ENCODE measurements around the gene PSMB1.
"Not testable (repeated sequence)": the region's sequence is repeated elsewhere in the genome, so short reads cannot be mapped to it uniquely, and the experiment has no call there.

Gene PSMB1

GRCh38 chr6:170535004-170535403 is 18.1 kb downstream of the PSMB1 start:
- DNase-seq (ENCODE audit: low read depth), result no peak

GRCh38 chr6:170533792-170534191 is 19.3 kb downstream of the PSMB1 start:
- DNase-seq (ENCODE audit: low read depth), result no peak

DNA sequence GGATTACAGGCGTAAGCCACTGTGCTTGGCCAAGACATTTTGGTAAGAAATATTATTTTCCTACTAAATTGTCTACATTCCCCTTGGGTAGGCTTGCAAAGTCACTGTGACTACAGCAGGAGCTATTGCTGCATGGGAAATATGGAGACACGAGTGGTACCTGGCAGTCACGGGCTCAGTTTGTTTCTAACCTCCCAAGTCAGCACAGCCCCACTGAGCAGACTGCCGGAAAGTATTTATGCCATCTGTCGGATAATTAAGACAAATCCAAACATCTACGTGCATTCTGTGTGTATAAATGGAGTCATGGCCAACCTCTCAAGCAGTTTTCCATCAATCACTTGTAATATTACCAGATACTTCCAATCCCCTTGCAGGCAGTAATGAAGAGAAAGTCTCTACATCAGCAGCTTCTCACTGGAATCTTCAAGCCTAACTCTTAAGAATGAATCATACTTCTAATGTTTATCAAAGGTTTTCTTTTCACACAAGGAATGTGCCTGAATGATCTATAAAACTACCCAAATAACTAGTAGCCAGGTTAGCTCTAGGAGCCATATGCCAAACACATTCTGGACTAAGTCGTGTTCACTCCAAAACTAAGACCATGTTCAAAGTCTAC is 20.1 kb downstream of the PSMB1 start:
- no peak for DNase-seq (ENCODE audit: low read depth)

DNA sequence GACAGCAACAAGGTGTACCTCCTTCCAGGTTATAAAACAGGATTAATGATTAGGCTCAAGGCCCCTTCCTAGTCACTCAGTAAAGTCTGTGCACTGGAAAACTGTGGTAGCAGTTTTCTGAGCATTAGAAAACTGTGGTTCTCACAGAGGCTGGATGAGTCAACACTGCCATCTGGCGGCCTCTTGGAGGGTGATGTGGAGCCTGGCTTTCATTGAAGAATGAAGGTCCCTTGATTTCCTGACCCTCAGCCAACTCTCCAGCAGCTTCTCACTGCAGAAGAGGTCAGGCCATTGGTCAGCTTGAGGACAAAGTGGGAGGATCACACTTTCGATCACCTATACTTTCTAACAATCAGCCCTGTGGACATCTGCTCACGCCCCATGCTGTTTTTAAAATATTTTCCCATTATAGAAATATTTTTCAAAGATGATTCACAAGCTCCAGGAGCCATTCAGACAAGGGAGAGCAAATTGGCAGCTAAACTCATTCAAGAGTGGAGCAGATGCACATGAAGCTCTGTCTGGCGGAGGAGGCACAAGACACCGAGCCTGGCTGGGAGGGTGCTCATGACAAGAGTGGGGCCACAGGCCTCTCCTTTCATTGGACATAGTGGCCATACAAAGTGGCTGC is 23.2 kb downstream of the PSMB1 start:
- peak; percentile 22 for DNase-seq (ENCODE audit: low read depth)

DNA sequence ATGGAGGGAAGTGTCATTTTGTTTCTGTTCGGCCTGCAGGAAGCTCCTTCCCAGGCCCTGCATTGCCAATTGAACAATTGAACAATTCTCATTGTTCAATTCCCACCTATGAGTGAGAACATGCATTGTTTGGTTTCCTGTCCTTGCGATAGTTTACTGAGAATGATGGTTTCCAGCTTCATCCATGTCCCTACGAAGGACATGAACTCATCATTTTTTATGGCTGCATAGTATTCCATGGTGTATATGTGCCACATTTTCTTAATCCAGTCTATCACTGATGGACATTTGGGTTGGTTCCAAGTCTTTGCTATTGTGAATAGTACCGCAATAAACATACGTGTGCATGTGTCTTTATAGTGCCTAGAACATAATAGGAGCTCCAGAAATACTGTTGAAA is 25.1 kb downstream of the PSMB1 start:
- DNase-seq (ENCODE audit: low read depth), result not testable (repeated sequence)

DNA sequence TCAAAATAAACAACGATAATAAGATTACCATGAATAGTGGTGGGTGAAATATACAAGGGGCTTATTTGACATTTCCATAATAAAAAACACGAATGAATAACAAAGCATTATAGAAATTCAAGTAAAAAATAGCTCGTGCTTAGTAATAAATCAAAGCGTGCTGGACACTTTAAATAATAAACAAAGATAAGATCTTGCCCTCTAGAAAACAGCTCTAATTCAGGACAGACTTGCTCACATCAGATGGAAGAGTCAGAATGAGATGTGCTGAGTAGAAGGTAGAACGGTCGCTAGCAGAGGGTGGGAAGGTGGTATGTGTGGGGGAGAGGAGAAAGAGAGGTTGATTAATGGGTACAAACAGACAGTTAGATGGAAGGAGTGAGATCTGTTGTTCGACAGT is 27.3 kb downstream of the PSMB1 start:
- no peak for DNase-seq (ENCODE audit: low read depth)

GRCh38 chr6:170524172-170524502 is 29.0 kb downstream of the PSMB1 start:
- DNase-seq (ENCODE audit: low read depth), result no peak

- DNase-seq (ENCODE audit: low read depth), result no peak
Observed at GRCh38 chr6:170523256-170524171, 29.6 kb downstream of the PSMB1 start.

- no peak for DNase-seq (ENCODE audit: low read depth)
Observed at GRCh38 chr6:170522565-170523183, 30.4 kb downstream of the PSMB1 start.

DNA sequence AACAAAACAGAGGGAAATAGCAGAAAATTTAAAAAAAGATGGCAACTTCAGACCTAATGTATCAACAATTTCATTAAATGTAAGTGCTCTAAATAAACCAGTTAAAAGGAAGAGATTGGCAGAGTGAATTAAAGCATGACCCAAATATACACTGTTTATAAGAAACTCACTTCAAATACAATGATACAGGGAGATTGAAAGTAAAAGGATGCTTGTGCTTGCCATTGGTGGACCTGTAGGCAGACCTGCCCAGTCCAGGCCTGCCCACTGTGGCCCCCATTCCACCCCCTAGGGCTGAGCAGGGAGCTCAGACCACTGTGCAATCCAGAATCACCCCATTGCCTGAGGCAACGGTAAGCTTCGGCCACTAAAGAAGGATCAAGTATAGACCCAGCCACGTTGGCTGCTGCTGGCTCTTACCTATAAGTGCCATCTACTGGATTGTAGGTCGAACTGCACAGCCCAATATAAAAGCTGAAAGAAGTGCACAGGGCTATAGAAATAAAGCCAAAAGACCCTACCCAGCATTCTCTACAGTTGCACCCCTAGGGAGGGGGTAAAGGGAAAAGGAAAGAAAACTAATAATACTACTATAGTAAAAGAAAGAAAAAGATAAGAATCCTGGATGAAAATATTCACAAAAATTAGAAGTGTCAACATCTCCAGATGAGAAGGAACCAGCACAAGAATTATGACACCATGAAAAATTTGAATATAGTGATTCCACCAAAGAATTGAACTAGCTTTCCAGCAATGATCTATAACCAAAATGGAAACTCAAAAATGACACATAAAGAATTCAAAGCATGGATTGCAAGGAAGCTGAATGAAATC is 36.1 kb downstream of the PSMB1 start:
- DNase-seq (ENCODE audit: low read depth), result no peak

DNA sequence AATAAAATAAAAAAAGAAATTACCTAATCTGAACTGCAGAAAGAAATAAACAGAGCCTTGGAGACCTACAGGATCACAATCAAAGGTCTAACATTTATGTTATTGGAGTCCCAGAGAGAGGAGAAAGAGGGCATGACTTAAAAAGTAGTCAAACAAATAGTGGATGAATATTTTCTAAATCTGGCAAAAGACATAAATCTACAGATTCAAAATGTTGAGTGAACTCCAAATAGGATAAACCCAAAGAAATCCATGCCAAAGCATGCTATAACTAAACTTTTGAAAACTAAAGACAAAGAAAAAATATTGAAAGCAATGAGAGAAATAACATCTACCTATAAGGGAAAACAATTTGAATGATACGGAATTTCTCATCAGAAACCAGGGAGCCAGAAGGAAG is 38.2 kb downstream of the PSMB1 start:
- no peak for DNase-seq (ENCODE audit: low read depth)

GRCh38 chr6:170512249-170512648 is 40.9 kb downstream of the PSMB1 start:
- DNase-seq (ENCODE audit: low read depth), result no peak

GRCh38 chr6:170510631-170511030 is 42.5 kb downstream of the PSMB1 start:
- no peak for DNase-seq (ENCODE audit: low read depth)

GRCh38 chr6:170509723-170510018 is 43.4 kb downstream of the PSMB1 start:
- DNase-seq (ENCODE audit: low read depth), result no peak

DNA sequence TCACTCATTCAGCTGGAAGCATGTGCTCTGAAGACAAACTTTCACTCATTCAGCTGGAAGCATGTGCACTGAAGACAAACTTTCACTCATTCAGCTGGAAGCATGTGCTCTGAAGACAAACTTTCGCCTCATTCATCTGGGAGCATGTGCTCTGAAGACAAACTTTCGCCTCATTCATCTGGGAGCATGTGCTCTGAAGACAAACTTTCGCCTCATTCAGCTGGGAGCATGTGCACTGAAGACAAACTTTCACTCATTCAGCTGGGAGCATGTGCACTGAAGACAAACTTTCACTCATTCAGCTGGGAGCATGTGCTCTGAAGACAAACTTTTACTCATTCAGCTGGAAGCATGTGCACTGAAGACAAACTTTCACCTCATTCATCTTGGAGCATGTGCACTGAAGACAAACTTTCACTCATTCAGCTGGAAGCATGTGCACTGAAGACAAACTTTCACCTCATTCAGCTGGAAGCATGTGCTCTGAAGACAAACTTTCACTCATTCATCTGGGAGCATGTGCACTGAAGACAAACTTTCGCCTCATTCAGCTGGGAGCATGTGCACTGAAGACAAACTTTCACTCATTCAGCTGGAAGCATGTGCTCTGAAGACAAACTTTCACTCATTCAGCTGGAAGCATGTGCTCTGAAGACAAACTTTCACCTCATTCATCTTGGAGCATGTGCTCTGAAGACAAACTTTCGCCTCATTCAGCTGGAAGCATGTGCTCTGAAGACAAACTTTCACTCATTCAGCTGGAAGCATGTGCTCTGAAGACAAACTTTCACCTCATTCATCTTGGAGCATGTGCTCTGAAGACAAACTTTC is 44.0 kb downstream of the PSMB1 start:
- not testable (repeated sequence) for DNase-seq (ENCODE audit: low read depth)

DNA sequence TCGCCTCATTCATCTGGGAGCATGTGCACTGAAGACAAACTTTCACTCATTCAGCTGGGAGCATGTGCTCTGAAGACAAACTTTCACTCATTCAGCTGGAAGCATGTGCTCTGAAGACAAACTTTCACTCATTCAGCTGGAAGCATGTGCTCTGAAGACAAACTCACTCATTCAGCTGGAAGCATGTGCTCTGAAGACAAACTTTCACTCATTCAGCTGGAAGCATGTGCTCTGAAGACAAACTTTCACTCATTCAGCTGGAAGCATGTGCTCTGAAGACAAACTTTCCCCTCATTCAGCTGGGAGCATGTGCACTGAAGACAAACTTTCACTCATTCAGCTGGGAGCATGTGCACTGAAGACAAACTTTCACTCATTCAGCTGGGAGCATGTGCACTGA is 44.8 kb downstream of the PSMB1 start:
- not testable (repeated sequence) for DNase-seq (ENCODE audit: low read depth)

DNA sequence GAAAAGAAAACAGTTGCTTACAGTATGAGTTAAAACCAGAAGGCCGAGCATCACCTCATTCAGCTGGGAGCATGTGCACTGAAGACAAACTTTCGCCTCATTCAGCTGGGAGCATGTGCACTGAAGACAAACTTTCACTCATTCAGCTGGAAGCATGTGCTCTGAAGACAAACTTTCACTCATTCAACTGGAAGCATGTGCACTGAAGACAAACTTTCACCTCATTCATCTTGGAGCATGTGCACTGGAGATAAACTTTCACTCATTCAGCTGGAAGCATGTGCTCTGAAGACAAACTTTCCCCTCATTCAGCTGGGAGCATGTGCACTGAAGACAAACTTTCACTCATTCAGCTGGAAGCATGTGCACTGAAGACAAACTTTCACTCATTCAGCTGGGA is 45.4 kb downstream of the PSMB1 start:
- not testable (repeated sequence) for DNase-seq (ENCODE audit: low read depth)

- DNase-seq (ENCODE audit: low read depth), result no peak
Observed at GRCh38 chr6:170506446-170506845, 46.7 kb downstream of the PSMB1 start.

- DNase-seq (ENCODE audit: low read depth), result no peak
Observed at GRCh38 chr6:170505306-170505705, 47.8 kb downstream of the PSMB1 start.

DNA sequence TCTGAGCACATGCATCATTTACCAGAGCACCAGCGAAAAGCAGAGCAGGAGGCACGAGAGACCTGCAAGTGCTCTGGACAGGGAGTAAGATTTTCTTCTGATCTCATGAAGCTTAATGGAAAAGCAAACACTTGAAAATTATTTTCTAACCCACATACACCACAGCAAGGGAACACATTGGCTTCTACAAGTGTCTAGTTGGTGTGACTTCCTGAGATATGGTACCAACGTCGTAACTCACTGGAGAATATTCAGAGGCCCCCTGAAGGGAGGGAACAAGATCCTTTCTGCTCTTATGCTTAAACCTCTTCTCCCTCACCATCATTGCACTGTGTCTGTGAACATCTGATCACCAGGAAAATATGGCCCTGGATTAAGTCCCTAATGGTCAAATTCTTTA is 48.6 kb downstream of the PSMB1 start:
- DNase-seq (ENCODE audit: low read depth), result no peak

- DNase-seq (ENCODE audit: low read depth), result no peak
Observed at GRCh38 chr6:170503414-170503761, 49.7 kb downstream of the PSMB1 start.

All from stimulated activated CD8-positive, alpha-beta memory T cell treated with anti-CD3 and anti-CD28 coated beads, Interleukin-12 subunit alpha, Interleukin-12 subunit beta, amount 100 ng/mL, for 4 hours (primary cell).